Right lung (tissue), 5 donors: Measurements from ENCODE around the gene ICAM5. TPM values are rescaled to one million over a fixed set of nuclear protein-coding genes. Genes with fewer than 3 reads are reported as not detected.
"Not testable (repeated sequence)": the region's sequence is repeated elsewhere in the genome, so short reads cannot be mapped to it uniquely, and the experiment has no call there.

ENCODE experiments used
- DNase-seq, 2 donors: peaks; one replicate each; pipeline ENCODE4 v3.0.0-alpha.2; 2013
- polyA plus RNA-seq, 5 donors: library from polyadenylated mRNA; unstranded; fragments of 120-200 nt; gene quantifications; one replicate each; pipeline versions ENCODE4 v1.2.1 to v1.2.3, GENCODE V29; 2013; ENCODE audit warnings: inconsistent platforms in 1 of 5, low replicate concordance in 1 of 5; ENCODE audit not compliant: insufficient read length in 5 of 5, insufficient read depth in 1 of 5

The ICAM5 gene
- polyA plus RNA-seq, 5 donors = 4.3 to 22.3 (median 12.6) TPM

GRCh38 chr19:10318807-10319682, 29.3 kb downstream of the ICAM5 start:
- no peak for DNase-seq

GRCh38 chr19:10320602-10321416, 31.1 kb downstream of the ICAM5 start:
- no peak for DNase-seq

GRCh38 chr19:10321417-10321797, 31.7 kb downstream of the ICAM5 start:
- DNase-seq = no peak

GRCh38 chr19:10321874-10322835, 32.4 kb downstream of the ICAM5 start:
- no peak for DNase-seq

GRCh38 chr19:10325732-10326131, 36.0 kb downstream of the ICAM5 start:
- no peak for DNase-seq

GRCh38 chr19:10327793-10328192, 38.0 kb downstream of the ICAM5 start:
- DNase-seq = no peak

- no peak for DNase-seq
Measured at GRCh38 chr19:10328558-10329429, 39.0 kb downstream of the ICAM5 start.

GRCh38 chr19:10329555-10329954, 39.8 kb downstream of the ICAM5 start:
- DNase-seq = no peak

- DNase-seq = no peak
Measured at GRCh38 chr19:10332158-10332964, 42.6 kb downstream of the ICAM5 start.

GRCh38 chr19:10332965-10333757, 43.4 kb downstream of the ICAM5 start, which contains the start of gene RAVER1:
Gene RAVER1, minus strand, starts transcription at chr19:10333529. Its CDS starts 22 bp downstream, at chr19:10333507.
- peak; percentile 96 to 97 for DNase-seq

- no peak for DNase-seq
Measured at GRCh38 chr19:10333758-10334587, 44.2 kb downstream of the ICAM5 start.

GRCh38 chr19:10334588-10335351, 45.0 kb downstream of the ICAM5 start:
- DNase-seq = peak; percentile 90 to 91

- no peak for DNase-seq
Measured at GRCh38 chr19:10335352-10335985, 45.7 kb downstream of the ICAM5 start.

- not testable (repeated sequence) for DNase-seq
Measured at GRCh38 chr19:10336725-10337124, 47.0 kb downstream of the ICAM5 start.

- no peak for DNase-seq
Measured at GRCh38 chr19:10338940-10339339, 49.2 kb downstream of the ICAM5 start.

GRCh38 chr19:10339380-10339960, 49.7 kb downstream of the ICAM5 start, which contains the start of gene ICAM3:
Gene ICAM3, minus strand, starts transcription at chr19:10339624. Its CDS starts 10 bp downstream, at chr19:10339614.
- DNase-seq = no peak
